Epithelial cell of proximal tubule (primary cell): ENCODE measurements around the gene TIMP2. TPM values are rescaled to one million over a fixed set of nuclear protein-coding genes. Genes with fewer than 3 reads are reported as not detected.
"Not testable (repeated sequence)": the region's sequence is repeated elsewhere in the genome, so short reads cannot be mapped to it uniquely, and the experiment has no call there.

Experiments
- DNase-seq: peaks from one replicate; pipeline ENCODE4 v3.0.0-alpha.2; 2011; ENCODE audit warnings: low read depth
- H3K4me3 ChIP-seq: 2 replicates; pipeline ENCODE4 v1.5.1; 2011; ENCODE audit warnings: low read depth, mild to moderate bottlenecking, low read length
- total RNA-seq: library from RNA; depleted of rRNA; stranded (reverse); fragments of >200 nt; gene quantifications from 2 replicates; pipeline ENCODE4 v1.2.3, GENCODE V29; 2015
- TF ChIP-seq, protein P1 (sequence below): conservative IDR thresholded peaks from 2 replicates; pipeline ENCODE4 v1.5.1; 2012; ENCODE audit warnings: low read depth, mild to moderate bottlenecking, low read length

The TIMP2 gene
- total RNA-seq, 1 donor from 2014 or later, result 64.9 TPM

- TF ChIP-seq, protein P1, sequence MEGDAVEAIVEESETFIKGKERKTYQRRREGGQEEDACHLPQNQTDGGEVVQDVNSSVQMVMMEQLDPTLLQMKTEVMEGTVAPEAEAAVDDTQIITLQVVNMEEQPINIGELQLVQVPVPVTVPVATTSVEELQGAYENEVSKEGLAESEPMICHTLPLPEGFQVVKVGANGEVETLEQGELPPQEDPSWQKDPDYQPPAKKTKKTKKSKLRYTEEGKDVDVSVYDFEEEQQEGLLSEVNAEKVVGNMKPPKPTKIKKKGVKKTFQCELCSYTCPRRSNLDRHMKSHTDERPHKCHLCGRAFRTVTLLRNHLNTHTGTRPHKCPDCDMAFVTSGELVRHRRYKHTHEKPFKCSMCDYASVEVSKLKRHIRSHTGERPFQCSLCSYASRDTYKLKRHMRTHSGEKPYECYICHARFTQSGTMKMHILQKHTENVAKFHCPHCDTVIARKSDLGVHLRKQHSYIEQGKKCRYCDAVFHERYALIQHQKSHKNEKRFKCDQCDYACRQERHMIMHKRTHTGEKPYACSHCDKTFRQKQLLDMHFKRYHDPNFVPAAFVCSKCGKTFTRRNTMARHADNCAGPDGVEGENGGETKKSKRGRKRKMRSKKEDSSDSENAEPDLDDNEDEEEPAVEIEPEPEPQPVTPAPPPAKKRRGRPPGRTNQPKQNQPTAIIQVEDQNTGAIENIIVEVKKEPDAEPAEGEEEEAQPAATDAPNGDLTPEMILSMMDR, result no peak
- no peak for DNase-seq
- no peak overlapping the region for H3K4me3 ChIP-seq
These were observed 20.8 kb downstream of the TIMP2 start for GRCh38 chr17:78904371-78904770.

DNA sequence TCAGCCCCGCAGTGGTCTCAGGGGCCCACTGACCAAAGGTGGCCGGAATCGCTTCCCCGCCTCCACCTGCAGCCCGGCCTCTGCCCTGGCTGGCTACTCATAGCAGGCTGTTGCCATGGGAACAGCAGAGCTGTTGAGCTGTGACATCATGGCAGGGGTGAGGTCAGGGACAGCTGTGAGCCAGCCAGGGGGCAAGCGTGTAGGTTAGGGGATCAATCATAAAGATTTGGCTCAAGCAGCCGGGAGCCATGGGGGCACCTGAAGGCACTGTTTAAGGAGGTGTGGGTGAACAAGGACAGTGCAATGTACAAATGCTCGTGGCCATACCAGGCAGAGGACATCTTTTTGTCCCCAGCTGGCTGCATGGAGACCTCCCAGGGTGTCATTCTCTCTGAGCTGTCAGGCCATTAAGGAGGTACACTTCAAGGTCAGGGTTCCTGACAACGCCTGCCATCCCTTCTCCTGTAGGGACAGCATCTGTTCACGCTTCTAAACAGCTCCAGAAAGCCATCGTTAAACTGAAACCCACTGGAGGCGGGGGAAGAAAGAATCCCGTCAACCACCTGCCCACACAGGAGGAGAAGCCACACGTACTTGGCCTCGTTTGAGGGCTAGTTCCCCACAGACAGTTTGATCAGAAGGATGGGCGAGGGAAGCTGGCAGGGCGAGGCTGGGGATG lies 21.9 kb downstream of the TIMP2 start, which contains the start of gene CEP295NL:
Gene CEP295NL (minus strand): TSS at position 101 of the 679 bp plus-strand sequence. CDS start 1,373 bp downstream, outside the sequence.
- H3K4me3 ChIP-seq, result no peak within 1 kb of the TSS
- no peak for DNase-seq
- TF ChIP-seq, protein P1, result no peak

DNA sequence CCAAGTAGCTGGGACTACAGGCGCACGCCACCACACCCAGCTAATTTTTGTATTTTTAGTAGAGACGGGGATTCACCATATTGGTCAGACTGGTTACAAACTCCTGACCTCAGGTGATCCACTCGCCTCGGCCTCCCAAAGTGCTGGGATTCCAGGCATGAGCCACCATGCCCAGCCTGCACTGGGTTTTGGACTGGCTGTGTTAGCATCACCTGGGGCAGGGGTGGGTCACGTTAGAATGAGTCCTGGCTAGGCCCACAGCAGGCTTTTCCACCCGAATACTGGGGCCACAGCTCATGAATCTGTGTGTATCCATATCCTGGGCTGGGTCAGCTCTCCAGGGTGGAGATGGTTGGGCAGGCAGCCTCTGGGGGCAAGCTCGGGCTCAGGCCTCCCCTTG lies 23.0 kb downstream of the TIMP2 start:
- H3K4me3 ChIP-seq, DNase-seq: not testable (repeated sequence)

- DNase-seq, result no peak
- TF ChIP-seq, protein P1, result no peak
These were observed 23.4 kb downstream of the TIMP2 start for GRCh38 chr17:78901806-78902205.

DNA sequence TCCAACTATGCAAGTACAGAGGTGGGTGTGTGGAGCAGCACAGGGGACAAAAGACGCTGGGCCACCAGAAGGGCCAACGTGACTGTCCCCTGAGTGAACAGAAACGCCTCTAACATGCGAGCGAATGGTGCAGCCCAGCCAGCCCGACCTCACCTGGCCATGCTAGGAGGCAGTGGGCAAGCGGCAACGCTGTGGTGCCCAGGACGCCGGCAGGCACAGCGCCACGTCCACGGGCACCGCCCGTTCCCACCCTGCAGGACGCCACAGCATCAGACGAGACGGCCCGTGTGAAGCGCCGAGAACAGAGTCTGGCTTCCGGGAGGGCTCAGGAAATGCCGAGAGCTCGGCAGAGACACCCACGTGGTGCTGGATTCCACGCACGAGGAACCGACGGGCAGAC lies 24.4 kb downstream of the TIMP2 start:
- no peak overlapping the region for H3K4me3 ChIP-seq
- TF ChIP-seq, protein P1, result no peak
- no peak for DNase-seq

More at GRCh38 chr17:78901806-78902205, 23.4 kb downstream of the TIMP2 start:
- no peak overlapping the region for H3K4me3 ChIP-seq

GRCh38 chr17:78899361-78900260 lies 25.6 kb downstream of the TIMP2 start:
- no peak for DNase-seq
- H3K4me3 ChIP-seq, result no peak overlapping the region
- TF ChIP-seq, protein P1, result no peak

GRCh38 chr17:78898947-78899346 lies 26.2 kb downstream of the TIMP2 start:
- TF ChIP-seq, protein P1, result no peak
- H3K4me3 ChIP-seq, result no peak overlapping the region
- no peak for DNase-seq
